GM18511 (cell line): ENCODE measurements around the gene TMEM267.
"Not testable (repeated sequence)": the region's sequence is repeated elsewhere in the genome, so short reads cannot be mapped to it uniquely, and the experiment has no call there.

Source experiments
- ATAC-seq: cut with Tn5 transposase; IDR thresholded peaks from one replicate; pipeline ENCODE4 v1.9.1; 2021; ENCODE audit warnings: mild to moderate bottlenecking, moderate library complexity; ENCODE audit not compliant: unreplicated experiment

Gene TMEM267

GRCh38 chr5:43461066-43461465 is 22.6 kb downstream of the TMEM267 start:
- no peak for ATAC-seq

GRCh38 chr5:43456556-43456955 is 27.1 kb downstream of the TMEM267 start:
- no peak for ATAC-seq

- not testable (repeated sequence) for ATAC-seq
These were observed 42.1 kb downstream of the TMEM267 start for GRCh38 chr5:43441575-43441974.

GRCh38 chr5:43437062-43437660 is 46.5 kb downstream of the TMEM267 start:
- ATAC-seq: no peak

- ATAC-seq: no peak
These were observed 50.3 kb downstream of the TMEM267 start for GRCh38 chr5:43433382-43433781.

- ATAC-seq: no peak
These were observed 50.9 kb downstream of the TMEM267 start for GRCh38 chr5:43432486-43433375.

GRCh38 chr5:43429706-43430105 is 54.0 kb downstream of the TMEM267 start:
- ATAC-seq: no peak

- no peak for ATAC-seq
These were observed 54.6 kb downstream of the TMEM267 start for GRCh38 chr5:43429016-43429415.

GRCh38 chr5:43427306-43427705 is 56.4 kb downstream of the TMEM267 start:
- ATAC-seq: no peak

GRCh38 chr5:43425983-43426382 is 57.7 kb downstream of the TMEM267 start:
- ATAC-seq: no peak

- not testable (repeated sequence) for ATAC-seq
These were observed 60.6 kb downstream of the TMEM267 start for GRCh38 chr5:43423086-43423485.

- no peak for ATAC-seq
These were observed 61.5 kb downstream of the TMEM267 start for GRCh38 chr5:43422143-43422542.

- no peak for ATAC-seq
These were observed 62.1 kb downstream of the TMEM267 start for GRCh38 chr5:43421450-43422133.

- no peak for ATAC-seq
These were observed 63.4 kb downstream of the TMEM267 start for GRCh38 chr5:43420241-43420640.

- ATAC-seq: no peak
These were observed 65.1 kb downstream of the TMEM267 start for GRCh38 chr5:43418561-43418960.

- no peak for ATAC-seq
These were observed 66.8 kb downstream of the TMEM267 start for GRCh38 chr5:43416803-43417394.

- no peak for ATAC-seq
These were observed 67.5 kb downstream of the TMEM267 start for GRCh38 chr5:43415935-43416802.

GRCh38 chr5:43413966-43414365 is 69.7 kb downstream of the TMEM267 start:
- ATAC-seq: no peak

GRCh38 chr5:43412644-43413043 is 71.0 kb downstream of the TMEM267 start:
- no peak for ATAC-seq

GRCh38 chr5:43412156-43412555 is 71.5 kb downstream of the TMEM267 start, which contains the start of gene CCL28:
Gene CCL28 (minus strand): TSS chr5:43412391. CDS start chr5:43412316, 75 bp downstream.
- ATAC-seq: no peak
